HG03354 (cell line): ENCODE results near the gene USP12.

Experiments used
- ATAC-seq: cut with Tn5 transposase; IDR thresholded peaks from one replicate; pipeline ENCODE4 v1.9.1; 2021; ENCODE audit warnings: mild to moderate bottlenecking; ENCODE audit not compliant: unreplicated experiment, poor library complexity, severe bottlenecking

The USP12 gene

GRCh38 chr13:27020415-27020814 lies 151.2 kb downstream of the USP12 start:
- ATAC-seq, result no peak

GRCh38 chr13:27018882-27019281 lies 152.7 kb downstream of the USP12 start:
- no peak for ATAC-seq

- no peak for ATAC-seq
Observed at GRCh38 chr13:27018344-27018861, 153.2 kb downstream of the USP12 start.

GRCh38 chr13:27016875-27017274 lies 154.7 kb downstream of the USP12 start:
- ATAC-seq, result no peak
